ENCODE results near the gene SEC14L3. TPM values are rescaled to one million over a fixed set of nuclear protein-coding genes. Genes with fewer than 3 reads are reported as not detected.
A peak's percentile ranks its signal among the peaks of the same experiment; 100 is the strongest.
"Not testable (repeated sequence)": the region's sequence is repeated elsewhere in the genome, so short reads cannot be mapped to it uniquely, and the experiment has no call there.

The SEC14L3 gene
- total and polyA plus RNA-seq, 5 donors, result not detected

DNA sequence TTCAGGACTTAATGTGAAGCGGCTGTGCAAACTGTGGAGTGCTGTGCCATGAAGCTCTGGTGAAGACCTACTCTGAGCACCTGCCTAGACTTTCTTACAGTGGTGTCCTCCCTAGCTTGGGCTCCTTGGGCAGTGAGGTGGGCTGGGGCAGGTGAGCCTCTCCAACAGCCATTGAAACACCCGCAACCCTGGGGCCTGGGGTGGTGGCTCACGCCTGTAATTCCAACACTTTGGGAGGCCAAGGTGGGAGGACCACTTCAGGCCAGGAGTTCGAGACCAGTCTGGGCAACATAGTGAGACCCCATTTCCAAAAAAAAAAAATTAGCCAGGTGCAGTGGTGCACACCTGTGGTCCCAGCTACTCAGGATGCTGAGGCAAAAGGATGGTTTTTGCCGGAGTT lies 14.3 kb upstream of the SEC14L3 start:
- WGBS, result 91% methylated on average over 5 of the region's 5 CpGs

DNA sequence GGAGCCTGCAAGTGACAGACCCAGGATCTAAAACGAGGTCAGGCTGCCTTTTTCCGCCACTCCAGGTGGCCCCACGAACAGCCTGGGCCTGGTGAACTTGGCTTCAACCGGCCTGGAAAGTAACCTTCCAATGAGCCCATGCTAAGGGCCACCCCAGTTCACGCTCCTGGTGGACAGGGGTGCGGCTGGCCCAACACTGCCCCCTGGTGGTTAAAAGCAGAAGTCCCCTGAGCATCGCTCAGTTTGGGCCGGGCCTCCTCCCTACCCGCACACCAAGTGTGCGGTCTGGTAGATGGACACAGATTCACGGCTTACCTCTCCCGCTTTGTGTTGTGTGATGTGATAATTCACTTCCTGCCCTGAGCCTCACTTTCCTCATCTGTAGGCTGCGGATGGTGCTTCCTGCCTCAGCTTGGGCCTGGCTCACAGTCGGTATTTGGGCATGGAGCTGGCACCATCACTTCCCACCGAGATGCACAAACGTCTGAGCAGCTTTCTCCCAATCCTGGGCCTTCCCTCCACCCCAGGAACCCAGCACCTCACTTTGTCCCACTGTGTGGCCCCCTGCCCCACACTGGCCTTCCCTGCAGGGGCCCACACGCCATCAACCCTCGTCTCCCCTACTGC lies 13.7 kb upstream of the SEC14L3 start:
- ATAC-seq, result peak; percentile 86 to 91
- Histone ChIP-seq H3K4me3 (ENCODE audit: low read length) (no peak overlapping the region), H3K9me3 (ENCODE audit: control insufficient read depth, low read length) (no peaks in the 10 kb centered on the region), H3K27me3 (ENCODE audit: control insufficient read depth, insufficient read depth) (no peaks in the 10 kb centered on the region), H3K4me1 (ENCODE audit: control insufficient read depth, insufficient read depth, low read length) (no peaks in the 10 kb centered on the region), H3K27ac (ENCODE audit: low read length) (no peak overlapping the region)
- DNase-seq, result peak; percentile 56 to 81 (median 76)
- intact Hi-C loops (cut with DNase I), result loop anchor here in 3 of 4 donors (5.0 to 10.0 kb wide), 4 partner anchors 91 to 381 kb away; partner anchors contain the start of genes OSM (in 1 of the 3) and SEC14L2 (in 1 of the 3)
- WGBS, result 26% methylated on average over 18 of the region's 18 CpGs

More for the DNA sequence above, 14.3 kb upstream of the SEC14L3 start:
- H3K9me3 ChIP-seq (ENCODE audit: control insufficient read depth, low read length), result no peaks in the 10 kb centered on the region
- no peaks in the 10 kb centered on the region for H3K27me3 ChIP-seq (ENCODE audit: control insufficient read depth, insufficient read depth)
- no peak overlapping the region for H3K27ac ChIP-seq (ENCODE audit: low read length)
- H3K4me3 ChIP-seq (ENCODE audit: low read length), result no peak overlapping the region
- intact Hi-C loops (cut with DNase I), result loop anchor here in 3 of 4 donors (5.0 to 10.0 kb wide), 4 partner anchors 91 to 381 kb away; partner anchors contain the start of genes OSM (in 1 of the 3) and SEC14L2 (in 1 of the 3)
- no peak for ATAC-seq
- DNase-seq, result no peak
- no peaks in the 10 kb centered on the region for H3K4me1 ChIP-seq (ENCODE audit: control insufficient read depth, insufficient read depth, low read length)

DNA sequence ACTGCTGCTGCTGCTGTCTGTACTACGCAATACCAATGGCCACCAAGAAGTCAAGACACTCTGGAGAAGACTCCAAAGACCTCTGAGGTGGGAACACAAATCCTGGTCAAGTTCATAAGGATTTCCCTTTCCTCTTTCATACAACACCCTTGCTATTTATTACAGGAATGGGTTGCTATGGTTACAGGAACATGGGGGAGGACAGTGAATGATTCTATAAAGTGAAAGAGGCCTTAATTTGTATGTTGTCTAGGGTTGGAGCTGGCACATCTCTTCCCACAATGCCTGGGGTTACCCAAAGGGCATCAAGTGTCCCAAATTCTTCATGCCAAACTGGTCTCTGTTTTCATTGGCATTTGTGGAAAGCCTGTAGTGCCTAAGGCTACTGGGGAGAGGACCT lies 11.4 kb upstream of the SEC14L3 start:
- 79% methylated on average over 1 of the region's 1 CpG for WGBS
- intact Hi-C loops (cut with DNase I), result loop anchor here in 3 of 4 donors (5.0 to 10.0 kb wide), 4 partner anchors 86 to 378 kb away; partner anchors contain the start of genes SEC14L2 (in 2 of the 3) and OSM (in 1 of the 3)
- H3K4me3 ChIP-seq (ENCODE audit: low read length), result no peak overlapping the region
- no peak overlapping the region for H3K27ac ChIP-seq (ENCODE audit: low read length)
- ATAC-seq, result no peak
- H3K27me3 ChIP-seq (ENCODE audit: control insufficient read depth, insufficient read depth), result no peaks in the 10 kb centered on the region
- no peak for DNase-seq
- no peaks in the 10 kb centered on the region for H3K4me1 ChIP-seq (ENCODE audit: control insufficient read depth, insufficient read depth, low read length)
- H3K9me3 ChIP-seq (ENCODE audit: control insufficient read depth, low read length), result no peaks in the 10 kb centered on the region

DNA sequence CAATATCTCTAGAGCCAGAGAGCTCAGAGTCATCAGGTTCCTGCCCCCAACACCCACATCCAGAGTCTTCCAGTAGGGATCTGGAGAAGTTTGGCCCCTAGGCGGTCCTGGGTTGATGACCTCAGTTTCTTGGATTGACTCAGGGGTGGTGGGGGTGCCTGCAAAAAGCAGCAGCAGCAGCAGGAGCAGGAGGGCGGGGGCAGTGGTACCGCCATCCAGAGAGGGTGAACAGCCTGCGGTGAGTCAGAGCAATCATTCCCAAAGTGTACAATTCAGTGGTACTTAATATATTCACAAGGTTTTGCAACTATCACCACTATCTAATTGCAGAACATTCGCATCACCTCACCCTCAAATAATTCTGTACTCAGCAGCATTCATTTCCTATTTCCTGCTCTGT lies 9.9 kb upstream of the SEC14L3 start:
- no peaks in the 10 kb centered on the region for H3K27me3 ChIP-seq (ENCODE audit: control insufficient read depth, insufficient read depth)
- DNase-seq (no peak), ATAC-seq (no peak)
- H3K9me3 ChIP-seq (ENCODE audit: control insufficient read depth, low read length), result no peaks in the 10 kb centered on the region
- H3K4me1 ChIP-seq (ENCODE audit: control insufficient read depth, insufficient read depth, low read length), result no peaks in the 10 kb centered on the region
- intact Hi-C loops (cut with DNase I), result loop anchor here in 3 of 4 donors (5.0 to 10.0 kb wide), 4 partner anchors 84 to 377 kb away; partner anchors contain the start of genes SEC14L2 (in 2 of the 3) and OSM (in 1 of the 3)
- H3K4me3 ChIP-seq (ENCODE audit: low read length), result no peak overlapping the region
- WGBS, result 84% methylated on average over 5 of the region's 5 CpGs
- H3K27ac ChIP-seq (ENCODE audit: low read length), result no peak overlapping the region

DNA sequence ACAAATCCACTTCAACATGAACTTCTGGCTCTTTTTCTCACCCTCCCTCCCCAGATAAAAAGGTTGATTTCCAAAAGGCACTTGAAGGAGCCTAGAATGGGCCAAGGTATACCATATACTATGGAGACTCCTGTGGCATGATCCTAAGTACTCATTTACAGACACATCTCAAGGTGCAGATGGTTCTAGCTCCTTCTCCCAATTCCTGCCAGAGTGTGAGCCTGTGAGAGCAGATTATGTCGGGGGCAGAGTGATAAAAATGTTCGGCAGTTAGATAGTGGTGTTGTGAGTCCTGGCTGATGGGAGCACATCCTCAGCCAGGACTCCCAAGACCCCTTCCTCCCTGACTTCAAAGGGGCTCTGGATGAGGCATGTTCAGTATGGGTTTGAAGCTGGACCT lies 8.2 kb upstream of the SEC14L3 start:
- DNase-seq, result no peak
- ATAC-seq, result no peak
- Histone ChIP-seq H3K4me3 (ENCODE audit: low read length) (no peak overlapping the region), H3K27me3 (ENCODE audit: control insufficient read depth, insufficient read depth) (no peaks in the 10 kb centered on the region), H3K4me1 (ENCODE audit: control insufficient read depth, insufficient read depth, low read length) (no peaks in the 10 kb centered on the region), H3K27ac (ENCODE audit: low read length) (no peak overlapping the region), H3K9me3 (ENCODE audit: control insufficient read depth, low read length) (no peaks in the 10 kb centered on the region)
- WGBS, result 28% methylated on average over 2 of the region's 2 CpGs
- intact Hi-C loops (cut with DNase I), result loop anchor here in 3 of 4 donors (5.0 to 10.0 kb wide), 4 partner anchors 83 to 375 kb away; partner anchors contain the start of genes SEC14L2 (in 2 of the 3) and OSM (in 1 of the 3)

DNA sequence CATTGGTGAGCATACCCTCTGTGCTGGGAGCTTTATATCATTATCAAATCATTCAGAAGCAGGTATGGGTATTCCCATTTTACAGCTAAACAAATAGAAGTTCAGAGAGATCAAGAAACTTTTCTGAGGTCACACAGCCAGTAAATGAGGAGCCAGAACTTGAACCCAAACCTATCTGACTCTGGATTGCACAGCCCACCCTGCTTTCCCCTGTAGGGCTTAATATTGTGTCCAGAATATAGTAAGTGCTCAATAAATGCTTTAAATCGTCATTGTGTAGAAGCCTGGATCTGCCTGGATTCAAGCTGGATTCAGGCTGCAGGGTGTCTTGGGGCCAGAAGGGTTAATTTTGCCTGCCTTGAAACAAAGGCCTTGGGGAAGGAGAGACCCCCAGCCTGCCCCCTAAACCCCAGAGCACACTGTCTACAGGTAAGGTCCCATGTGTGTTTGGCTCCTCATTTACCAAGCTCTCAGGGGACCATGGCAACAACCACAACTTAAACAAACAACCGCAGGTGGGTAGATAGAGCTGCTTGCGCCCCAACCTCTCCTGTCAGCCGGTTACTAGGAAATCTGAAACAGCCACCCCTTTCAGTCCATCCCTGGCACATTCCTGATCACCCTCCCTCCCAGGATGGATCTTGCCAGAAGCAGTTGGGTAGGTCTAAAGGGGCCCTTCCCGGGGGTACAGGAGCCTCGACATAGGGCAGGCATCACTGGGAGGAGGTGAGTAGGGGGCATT lies 3.0 kb upstream of the SEC14L3 start:
- intact Hi-C loops (cut with DNase I), result no loop called here
- no peak overlapping the region for H3K4me3 ChIP-seq (ENCODE audit: low read length)
- H3K27me3 ChIP-seq (ENCODE audit: control insufficient read depth, insufficient read depth), result no peaks in the 10 kb centered on the region
- H3K4me1 ChIP-seq (ENCODE audit: control insufficient read depth, insufficient read depth, low read length), result no peaks in the 10 kb centered on the region
- DNase-seq (no peak), ATAC-seq (no peak)
- 50% methylated on average over 6 of the region's 6 CpGs for WGBS
- no peaks in the 10 kb centered on the region for H3K9me3 ChIP-seq (ENCODE audit: control insufficient read depth, low read length)
- H3K27ac ChIP-seq (ENCODE audit: low read length), result no peak overlapping the region

DNA sequence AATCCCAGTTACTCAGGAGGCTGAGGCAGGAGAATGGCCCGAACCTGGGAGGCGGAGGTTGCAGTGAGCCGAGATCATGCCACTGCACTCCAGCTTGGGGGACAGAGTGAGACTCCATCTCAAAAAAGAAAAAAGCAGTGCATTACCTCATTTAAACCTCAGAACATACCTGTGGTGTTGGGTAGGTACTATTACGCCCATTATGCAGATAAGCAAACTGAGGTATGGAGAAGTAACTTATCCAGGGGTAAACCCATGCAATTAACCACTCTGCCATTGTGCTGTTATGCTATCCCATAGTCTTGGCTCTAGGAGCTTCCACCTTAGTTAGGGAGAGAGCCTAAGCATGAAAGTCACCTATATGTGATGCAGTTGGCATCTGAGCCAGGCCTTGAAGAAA lies 2.3 kb upstream of the SEC14L3 start:
- Histone ChIP-seq H3K4me1 (ENCODE audit: control insufficient read depth, insufficient read depth, low read length) (no peaks in the 10 kb centered on the region), H3K9me3 (ENCODE audit: control insufficient read depth, low read length) (no peaks in the 10 kb centered on the region), H3K27me3 (ENCODE audit: control insufficient read depth, insufficient read depth) (no peaks in the 10 kb centered on the region), H3K4me3 (ENCODE audit: low read length) (no peak overlapping the region), H3K27ac (ENCODE audit: low read length) (no peak overlapping the region)
- intact Hi-C loops (cut with DNase I), result no loop called here
- ATAC-seq, result no peak
- WGBS, result 93% methylated on average over 4 of the region's 4 CpGs
- DNase-seq, result no peak

DNA sequence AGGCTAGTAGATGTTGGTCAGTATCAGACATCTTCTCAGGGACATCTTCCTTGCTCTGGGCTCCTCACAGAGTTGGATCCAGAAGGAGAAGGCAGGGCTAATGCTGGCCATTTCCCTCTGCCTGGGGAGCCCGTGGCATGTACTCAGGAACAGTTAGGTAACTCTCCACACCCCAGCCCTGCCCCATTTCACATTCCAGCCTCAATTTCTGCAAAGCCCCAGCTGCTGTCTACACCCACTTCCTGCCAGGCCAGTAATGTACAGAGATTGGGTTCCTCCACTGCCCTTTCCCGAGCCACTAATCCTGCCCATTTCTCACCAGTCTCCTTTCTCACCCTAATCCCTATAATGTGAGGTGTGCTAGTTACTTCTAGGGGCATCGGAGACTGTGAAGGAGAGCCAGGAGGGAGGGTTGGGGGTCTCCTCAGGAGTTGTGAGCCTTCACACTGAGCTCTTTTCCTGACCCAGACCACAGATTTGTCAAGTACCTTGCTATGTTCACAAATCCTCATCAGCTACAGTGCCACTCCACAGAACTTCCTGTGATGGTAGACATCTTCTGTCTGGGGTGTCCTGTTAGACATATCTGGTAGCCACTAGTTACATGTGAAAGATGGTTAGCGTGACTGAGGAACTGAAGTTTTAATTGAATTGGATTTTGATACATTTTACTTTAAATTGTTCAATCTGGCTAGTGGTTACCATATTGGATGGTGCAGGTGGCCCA lies 1.3 kb upstream of the SEC14L3 start:
- no peaks in the 10 kb centered on the region for H3K27me3 ChIP-seq (ENCODE audit: control insufficient read depth, insufficient read depth)
- intact Hi-C loops (cut with DNase I), result no loop called here

DNA sequence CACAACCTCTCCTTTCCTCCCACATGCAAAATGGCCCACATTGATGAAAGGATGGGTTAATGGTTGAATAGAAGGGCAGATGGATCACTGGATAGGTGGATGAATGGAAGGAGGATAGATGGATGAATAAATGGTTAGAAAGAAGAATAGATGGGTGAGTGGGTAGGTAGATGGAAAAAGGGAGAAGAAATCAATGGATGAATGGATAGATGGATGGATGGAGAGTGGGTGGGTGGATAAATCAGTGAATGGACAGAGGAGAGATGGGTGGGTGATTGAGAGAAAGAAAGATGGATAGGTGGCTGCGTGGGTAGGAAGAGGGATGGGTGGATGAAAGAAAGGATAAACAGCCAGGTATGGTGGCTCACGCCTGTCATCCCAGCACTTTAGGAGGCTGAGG lies 1.2 kb downstream of the SEC14L3 start:
- no peak for ATAC-seq
- 74% methylated on average over 2 of the region's 2 CpGs for WGBS
- no peaks in the 10 kb centered on the region for H3K27me3 ChIP-seq (ENCODE audit: control insufficient read depth, insufficient read depth)
- H3K9me3 ChIP-seq (ENCODE audit: control insufficient read depth, low read length), result no peaks in the 10 kb centered on the region
- DNase-seq, result no peak
- intact Hi-C loops (cut with DNase I), result no loop called here
- H3K27ac ChIP-seq (ENCODE audit: low read length), result no peak overlapping the region
- H3K4me1 ChIP-seq (ENCODE audit: control insufficient read depth, insufficient read depth, low read length), result no peaks in the 10 kb centered on the region
- no peak overlapping the region for H3K4me3 ChIP-seq (ENCODE audit: low read length)

More for the DNA sequence above, 1.3 kb upstream of the SEC14L3 start:
- Histone ChIP-seq H3K9me3 (ENCODE audit: control insufficient read depth, low read length) (no peaks in the 10 kb centered on the region), H3K4me1 (ENCODE audit: control insufficient read depth, insufficient read depth, low read length) (no peaks in the 10 kb centered on the region), H3K27ac (ENCODE audit: low read length) (no peak overlapping the region), H3K4me3 (ENCODE audit: low read length) (no peak overlapping the region)
- DNase-seq (no peak), ATAC-seq (no peak)
- WGBS, result 69% methylated on average over 4 of the region's 4 CpGs

DNA sequence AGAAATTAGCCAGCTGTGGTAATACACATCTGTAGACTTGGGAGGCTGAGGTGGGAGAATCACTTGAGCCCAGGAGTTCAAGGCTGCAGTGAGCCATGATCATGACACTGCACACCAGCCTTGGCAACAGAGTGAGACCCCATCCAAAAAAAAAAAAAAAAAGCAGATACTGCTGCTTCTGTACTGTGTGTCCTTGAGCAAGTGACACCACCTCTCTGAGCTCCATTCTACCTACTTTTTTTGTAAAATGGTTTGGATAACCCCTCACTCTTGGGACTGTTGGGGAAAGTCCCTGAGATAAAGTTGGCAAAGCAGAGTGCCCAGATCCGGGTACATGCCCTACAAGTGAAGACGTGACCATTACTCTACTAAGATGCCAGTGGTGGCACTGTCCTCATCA lies 2.7 kb downstream of the SEC14L3 start:
- H3K27me3 ChIP-seq (ENCODE audit: control insufficient read depth, insufficient read depth), result no peaks in the 10 kb centered on the region
- H3K4me1 ChIP-seq (ENCODE audit: control insufficient read depth, insufficient read depth, low read length), result no peaks in the 10 kb centered on the region
- WGBS, result 40% methylated on average over 2 of the region's 2 CpGs
- ATAC-seq, result no peak
- H3K4me3 ChIP-seq (ENCODE audit: low read length), result no peak overlapping the region
- no peaks in the 10 kb centered on the region for H3K9me3 ChIP-seq (ENCODE audit: control insufficient read depth, low read length)
- H3K27ac ChIP-seq (ENCODE audit: low read length), result no peak overlapping the region
- no peak for DNase-seq
- intact Hi-C loops (cut with DNase I), result no loop called here

DNA sequence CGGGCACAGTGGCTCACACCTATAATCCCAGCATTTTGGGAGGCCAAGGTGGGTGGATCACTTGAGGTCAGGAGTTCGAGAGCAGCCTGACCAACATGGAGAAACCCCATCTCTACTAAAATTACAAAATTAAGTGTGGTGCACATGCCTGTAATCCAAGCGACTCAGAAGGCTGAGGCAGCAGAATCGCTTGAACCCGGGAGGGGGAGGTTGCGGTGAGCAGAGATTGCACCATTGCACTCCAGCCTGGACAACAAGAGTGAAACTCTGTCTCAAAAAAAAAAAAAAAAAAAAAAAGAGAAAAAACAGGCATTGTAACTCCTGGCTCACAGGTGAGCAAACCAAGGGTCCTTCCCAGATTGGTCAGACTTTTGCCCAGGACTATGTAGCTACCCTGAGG lies 11.3 kb downstream of the SEC14L3 start:
- intact Hi-C loops (cut with DNase I); H3K4me3 ChIP-seq (ENCODE audit: low read length); H3K27ac ChIP-seq (ENCODE audit: low read length); H3K9me3 ChIP-seq (ENCODE audit: control insufficient read depth, low read length); ATAC-seq; DNase-seq; H3K27me3 ChIP-seq (ENCODE audit: control insufficient read depth, insufficient read depth); H3K4me1 ChIP-seq (ENCODE audit: control insufficient read depth, insufficient read depth, low read length): not testable (repeated sequence)
- 83% methylated on average over 6 of the region's 6 CpGs for WGBS

All from right cardiac atrium (tissue), 5 donors.